Activated CD4-positive, alpha-beta T cell treated with anti-CD3 and anti-CD28 coated beads, Interleukin-2, Interleukin-4, amounts not matched to agents 100 ng/mL and 50 ng/mL, durations not matched to agents 16 hours and 8 hours (primary cell): Measurements from ENCODE around the gene ACTL10.

Experiments used
- DNase-seq: peaks from one replicate; pipeline ENCODE4 v3.0.0-alpha.2; 2020; ENCODE audit warnings: low spot score

Gene ACTL10

DNA sequence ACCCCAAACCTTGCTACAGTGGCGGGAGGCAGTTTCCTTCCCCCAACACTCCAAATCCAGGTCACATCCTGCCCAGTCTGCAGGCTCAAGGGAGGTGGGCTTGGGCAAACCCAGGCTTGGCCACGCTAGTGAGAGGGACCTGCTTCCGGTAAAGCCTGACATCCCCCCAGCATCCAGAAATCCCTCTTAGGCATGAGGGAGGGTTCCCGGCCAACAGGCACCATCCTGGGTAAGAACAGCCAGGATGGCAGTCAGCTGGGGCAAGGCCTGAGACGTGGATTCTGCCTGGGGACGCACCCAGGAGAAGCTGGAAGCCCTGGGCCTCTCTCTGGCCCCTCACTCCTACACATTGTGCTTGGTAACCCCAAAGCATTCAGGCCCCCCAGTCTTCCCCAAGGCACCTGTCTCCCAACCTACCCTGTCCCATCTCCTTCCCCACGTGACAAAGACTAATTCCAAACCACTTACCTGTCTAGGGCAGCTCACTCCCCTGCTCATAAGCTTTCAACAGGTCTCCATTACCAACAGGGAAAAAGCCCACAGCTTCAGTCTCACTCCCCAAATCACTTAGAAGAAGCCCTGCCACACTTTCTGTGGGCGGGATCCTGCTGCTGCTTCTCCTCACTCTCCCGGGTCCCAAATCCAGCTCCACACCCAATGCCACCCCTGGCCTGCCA is 2.5 kb upstream of the ACTL10 start:
- no peak for DNase-seq

GRCh38 chr20:33664762-33665144 is 2.0 kb upstream of the ACTL10 start:
- DNase-seq, result no peak

DNA sequence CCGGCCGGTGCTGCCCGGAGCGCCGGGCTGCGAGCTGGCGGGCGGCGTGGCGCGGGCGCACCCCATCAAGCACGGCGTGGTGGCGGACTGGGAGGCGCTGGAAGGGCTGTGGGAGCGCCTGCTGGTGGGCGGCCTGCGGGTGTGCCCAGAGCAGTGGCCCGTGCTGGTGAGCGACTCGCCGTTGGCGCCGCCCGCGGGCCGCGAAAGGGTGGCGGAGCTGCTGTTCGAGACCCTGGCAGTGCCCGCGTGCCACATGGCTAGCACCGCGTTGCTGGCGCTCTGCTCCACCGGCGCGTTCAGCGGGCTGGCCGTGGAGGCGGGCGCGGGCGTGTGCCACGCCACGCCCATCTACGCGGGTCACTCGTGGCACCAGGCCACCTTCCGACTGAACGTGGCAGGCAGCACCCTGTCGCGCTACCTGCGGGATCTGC is 517 bp downstream of the ACTL10 start:
- no peak for DNase-seq

DNA sequence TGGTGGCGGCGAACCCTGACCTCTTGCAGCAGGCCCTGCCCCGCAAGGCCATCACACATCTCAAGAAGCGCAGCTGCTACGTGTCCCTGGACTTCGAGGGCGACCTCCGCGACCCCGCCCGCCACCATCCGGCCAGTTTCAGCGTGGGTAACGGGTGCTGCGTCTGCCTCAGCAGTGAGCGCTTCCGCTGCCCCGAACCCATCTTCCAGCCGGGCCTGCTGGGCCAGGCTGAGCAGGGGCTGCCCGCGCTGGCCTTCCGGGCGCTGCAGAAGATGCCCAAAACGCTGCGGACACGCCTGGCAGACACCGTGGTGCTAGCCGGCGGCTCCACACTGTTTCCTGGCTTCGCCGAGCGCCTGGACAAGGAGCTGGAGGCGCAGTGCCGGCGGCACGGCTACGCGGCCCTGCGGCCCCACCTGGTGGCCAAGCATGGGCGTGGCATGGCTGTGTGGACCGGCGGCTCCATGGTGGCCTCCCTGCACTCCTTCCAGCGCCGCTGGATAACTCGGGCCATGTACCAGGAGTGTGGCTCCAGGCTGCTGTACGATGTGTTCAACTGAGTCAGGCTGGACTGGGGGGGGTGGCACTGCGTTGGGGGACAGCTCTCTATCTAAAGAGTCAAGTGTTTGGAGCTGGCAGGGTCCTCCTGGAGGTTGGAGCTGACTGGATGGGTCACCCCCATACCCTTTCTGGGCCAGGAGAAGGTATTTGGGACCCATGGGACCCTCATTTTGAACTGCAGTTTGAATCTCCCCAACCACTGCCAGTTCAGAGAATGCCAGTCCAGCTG is 1.1 kb downstream of the ACTL10 start:
- peak; percentile 86 for DNase-seq

- DNase-seq, result no peak
These were observed 1.9 kb downstream of the ACTL10 start for GRCh38 chr20:33668466-33669155.

GRCh38 chr20:33669224-33669623 is 2.5 kb downstream of the ACTL10 start:
- DNase-seq, result no peak

DNA sequence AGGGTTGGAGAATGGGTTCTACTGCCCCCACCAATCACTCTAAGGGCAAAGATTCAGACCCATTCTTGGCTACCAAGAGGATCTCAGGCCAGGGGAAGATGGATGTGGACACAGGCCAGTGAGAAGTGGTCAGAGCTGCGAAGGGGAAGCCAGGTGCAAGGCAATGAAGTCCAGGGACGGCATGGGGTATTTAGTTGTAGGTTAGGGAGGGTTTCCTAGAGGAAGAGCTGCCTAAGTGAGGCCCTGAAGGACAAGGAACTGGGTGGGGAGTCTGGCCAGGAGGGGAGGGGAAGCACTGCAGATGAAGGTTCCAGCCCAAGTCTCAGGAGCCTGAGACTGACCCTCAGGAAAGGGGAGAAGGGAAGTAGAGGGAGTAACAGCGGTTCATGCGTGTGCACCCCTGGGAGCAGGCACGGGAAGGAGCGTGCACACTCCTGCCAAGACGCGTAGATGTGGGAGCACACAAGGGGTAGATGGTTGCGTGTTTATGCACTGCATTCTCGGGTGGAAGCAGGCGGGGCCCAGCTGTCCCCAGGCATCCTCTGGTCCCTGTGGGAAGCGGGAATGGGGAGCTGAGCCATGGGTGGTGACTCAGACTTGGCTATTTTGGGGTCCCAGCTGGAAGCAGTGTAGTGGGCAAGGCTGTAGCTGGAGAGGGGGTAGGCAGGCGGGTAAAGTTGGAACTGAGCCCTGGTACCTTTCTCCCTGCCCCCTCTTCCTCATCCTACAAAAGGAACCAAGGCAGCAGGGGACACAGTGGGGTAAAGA is 3.3 kb downstream of the ACTL10 start:
- DNase-seq, result no peak

DNA sequence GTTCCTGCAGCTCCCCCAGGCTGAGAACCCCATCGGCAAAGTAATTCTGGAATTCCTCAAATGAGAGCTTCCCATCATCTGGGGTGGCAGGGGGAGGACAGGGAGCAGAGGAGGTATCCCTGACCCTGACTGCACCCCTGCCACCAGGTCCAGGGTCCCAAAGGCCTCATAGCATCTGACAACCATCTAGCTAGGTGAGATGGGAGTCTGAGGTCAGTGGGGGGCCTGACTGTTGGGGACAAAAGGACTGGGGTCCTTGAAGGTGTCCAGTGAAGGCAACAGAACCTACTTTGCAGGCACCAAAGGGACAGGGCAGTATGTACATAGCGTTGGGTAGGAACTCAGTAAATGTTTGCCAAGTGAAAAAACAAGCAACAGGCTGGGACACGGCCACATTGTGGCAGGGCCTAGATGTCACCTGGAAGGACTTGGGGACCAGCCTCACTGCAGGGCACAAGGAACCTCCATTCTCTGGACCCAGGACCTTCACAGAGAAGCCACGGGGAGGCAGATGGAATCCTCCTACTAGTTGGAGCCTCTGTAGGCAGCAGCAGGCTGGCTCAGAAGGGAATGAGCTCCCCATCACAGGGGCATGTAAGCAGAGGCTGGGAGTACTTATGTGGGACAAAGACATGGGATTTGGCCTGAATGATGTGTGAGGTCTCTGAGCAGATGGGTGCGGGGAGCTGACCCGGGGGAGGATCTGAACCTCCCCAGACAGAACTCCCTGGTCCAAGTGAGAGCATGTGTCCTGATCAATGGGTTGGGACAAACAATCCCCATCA is 4.2 kb downstream of the ACTL10 start:
- no peak for DNase-seq

- DNase-seq, result no peak
These were observed 5.0 kb downstream of the ACTL10 start for GRCh38 chr20:33671573-33672288.

GRCh38 chr20:33672426-33673113 is 5.8 kb downstream of the ACTL10 start:
- DNase-seq, result no peak

GRCh38 chr20:33673114-33673409 is 6.3 kb downstream of the ACTL10 start:
- no peak for DNase-seq

DNA sequence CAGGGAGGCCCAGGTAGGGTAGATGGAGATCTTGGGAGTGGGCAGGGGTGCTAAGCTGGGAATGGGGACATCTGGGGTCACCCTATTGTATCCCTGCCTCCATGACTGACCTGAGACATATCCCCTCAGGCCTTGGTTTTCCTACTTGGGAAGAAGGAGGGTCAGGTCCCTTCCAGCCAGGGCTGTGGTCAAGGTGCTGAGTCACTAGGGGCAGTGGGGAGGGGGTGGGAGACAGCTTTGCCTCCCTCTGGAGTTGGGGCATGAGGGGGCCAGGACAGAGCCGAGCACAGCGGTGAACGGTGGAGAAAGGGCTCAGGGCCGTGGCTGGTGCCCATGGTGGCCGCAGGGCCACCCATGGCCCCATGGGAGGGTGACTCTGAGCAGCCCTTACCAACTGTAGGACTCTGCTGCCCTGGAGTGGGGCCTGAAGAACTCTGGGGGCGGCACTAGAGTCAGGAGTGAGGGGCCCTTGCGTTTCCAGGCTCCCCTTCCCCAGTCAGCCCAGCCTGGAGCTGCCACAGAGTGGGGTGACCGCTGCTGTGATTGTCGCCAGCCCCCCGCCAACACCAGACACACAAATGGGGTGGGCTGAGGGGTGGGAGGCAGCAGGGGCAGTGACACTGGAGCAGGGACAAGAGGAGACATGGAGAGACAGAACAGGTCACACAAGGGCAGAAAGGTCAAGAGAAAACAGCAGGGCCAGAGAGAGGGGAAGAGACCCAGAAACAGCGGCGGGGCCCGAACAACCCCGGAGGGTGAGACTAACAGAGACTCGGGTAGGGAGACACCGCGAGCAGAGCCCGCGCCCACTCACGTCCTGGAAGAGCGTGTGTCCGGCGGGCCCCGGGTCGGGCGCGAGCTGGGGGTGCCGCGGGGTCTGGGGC is 6.9 kb downstream of the ACTL10 start:
- no peak for DNase-seq

DNA sequence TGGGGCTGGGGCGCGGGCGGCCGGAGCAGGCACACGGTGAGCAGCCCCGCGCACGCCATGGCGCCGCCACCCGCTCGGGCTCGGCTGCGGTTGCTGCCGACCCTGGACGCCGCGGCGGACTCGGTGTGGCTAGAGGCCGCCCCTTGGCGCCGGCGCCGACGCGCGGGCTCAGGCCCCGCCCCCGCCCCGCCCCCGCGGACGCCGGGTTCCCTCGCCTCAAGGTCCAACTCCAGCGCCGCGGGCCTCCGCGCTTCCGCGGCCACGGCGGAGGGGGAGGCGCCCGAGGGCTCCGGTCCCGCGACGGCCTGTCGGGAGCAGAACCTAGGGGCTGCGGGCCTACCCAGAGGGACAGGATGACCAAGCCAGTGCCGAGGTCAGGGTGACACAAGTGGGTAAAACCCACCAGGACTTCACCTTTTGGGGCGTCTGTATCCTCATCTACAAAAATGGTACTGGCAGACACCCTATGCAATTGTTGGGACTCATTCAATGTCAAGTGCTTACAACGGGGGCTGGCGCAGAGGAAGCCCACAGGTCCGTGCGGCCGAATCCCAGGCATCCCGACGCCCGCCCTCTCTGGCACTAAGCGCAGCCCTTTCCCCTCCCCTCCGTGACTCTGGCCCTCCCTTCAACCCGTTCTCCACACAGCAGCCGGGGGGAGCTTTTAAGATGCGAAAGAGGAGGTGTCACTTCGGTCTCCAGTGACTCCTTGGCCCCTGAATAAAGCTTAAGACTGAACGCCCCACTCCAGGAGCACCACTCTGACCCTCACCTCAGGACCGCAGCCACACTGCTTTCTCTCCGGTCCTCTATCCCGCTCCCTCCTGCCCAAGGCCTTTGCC is 7.8 kb downstream of the ACTL10 start, which contains the start of gene NECAB3:
TSS of gene NECAB3 (minus strand) at position 135 of the 842 bp plus-strand sequence. CDS start at position 59, 76 bp downstream.
- DNase-seq, result peak; percentile 57

DNA sequence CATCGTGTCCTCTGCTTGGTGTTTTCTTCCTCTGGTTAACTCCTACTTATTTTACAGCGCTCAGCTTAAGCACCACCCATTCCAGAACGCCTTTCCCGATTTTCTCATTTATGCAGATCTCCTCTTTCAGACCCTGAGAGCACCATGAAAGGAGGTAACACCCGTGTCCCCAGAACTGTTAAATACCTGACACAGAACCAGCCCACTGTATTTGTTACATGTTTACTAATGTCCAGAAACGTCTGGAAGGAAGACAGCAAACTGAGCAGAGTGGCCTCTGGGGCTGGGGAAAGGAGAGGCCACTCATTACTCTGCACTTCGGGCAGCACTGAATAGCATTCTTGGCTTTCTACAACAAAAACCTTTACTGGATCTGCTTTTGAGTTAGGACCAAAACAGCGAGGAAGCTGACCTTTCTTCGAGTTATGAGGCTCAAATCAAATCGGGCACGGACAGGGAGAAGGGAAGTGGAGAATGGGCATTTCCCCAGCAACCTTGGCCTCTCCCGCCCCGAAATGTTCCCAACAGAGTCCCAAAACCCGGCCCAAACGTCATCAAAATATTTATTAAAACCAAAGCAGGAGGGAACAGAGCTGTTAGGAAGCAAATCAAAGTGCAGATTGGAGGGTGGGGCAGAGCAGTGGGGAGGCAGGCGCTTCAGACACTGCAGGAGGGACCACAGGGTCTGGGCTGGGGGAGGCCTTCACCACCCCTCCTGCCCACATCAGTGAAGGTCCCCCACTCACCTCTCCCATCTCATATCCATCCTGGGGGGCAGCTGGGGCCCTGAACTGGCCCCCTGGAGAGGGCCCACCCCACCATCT is 8.6 kb downstream of the ACTL10 start:
- no peak for DNase-seq

DNA sequence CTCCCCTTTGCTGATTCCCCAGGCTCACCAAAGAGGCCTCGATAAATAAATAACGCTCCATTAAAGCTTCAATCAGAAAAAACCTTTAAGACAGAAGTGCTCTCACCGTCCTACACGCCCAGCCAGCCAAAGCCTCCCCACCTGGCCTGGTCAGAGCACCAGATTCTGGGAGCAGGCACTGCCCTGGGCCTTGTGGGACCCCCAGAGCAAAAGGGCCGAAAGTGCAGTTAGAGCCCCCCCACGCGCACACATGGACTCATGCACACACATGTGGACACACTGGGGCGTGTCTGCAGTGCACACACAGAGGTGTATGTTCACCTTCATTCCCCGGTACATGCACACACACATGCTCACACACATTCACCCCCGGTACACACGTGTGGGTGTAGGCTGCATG is 9.4 kb downstream of the ACTL10 start:
- no peak for DNase-seq

DNA sequence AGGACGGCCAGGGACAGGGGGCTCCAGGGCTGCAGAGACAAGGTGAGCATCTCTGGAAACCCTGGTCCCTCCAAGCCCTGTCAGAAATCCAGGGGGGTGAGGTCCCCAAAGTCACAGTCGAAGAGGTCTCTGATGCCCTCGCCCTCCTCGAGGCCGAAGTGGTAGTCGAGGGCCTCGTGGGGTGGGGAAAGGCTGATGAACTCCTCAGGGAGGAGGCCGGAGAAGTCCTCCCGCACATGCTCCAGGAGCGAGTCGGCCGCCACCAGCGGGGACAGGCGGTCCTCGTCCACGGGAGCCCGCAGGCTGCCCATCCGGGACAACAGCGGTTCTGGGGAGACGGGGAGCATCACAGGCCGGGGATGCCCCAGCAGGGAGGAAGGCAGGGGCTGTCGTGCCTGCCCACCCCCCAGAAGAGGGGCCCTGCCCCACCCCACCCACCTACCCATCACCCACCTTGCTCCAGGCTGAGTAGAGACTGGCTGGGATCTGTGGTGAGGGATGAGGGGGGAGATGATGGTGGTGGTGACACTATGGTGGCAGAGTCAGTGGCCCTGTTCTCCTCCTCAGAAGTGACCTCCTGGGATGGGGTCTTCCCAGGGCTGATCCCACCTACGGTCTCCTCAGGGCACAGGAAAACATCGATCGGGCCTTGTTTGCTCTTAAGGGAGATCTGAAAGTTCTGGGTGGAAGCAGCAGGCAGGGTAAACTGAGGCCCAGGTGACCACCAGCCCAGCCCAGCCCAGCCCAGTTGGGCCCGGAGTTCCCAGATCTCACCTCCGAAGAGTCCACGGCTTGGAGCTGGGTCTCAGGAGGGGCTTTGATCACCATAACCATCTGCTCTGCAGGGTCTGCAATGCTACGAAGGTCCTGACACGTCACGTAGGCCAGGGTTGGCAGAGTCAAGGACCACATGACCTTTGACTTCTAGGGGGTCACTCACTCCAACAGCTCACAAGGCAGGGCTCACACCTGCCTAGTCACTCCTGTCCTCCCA is 10.2 kb downstream of the ACTL10 start:
- no peak for DNase-seq
